Activated naive CD8-positive, alpha-beta T cell treated with anti-CD3 and anti-CD28 coated beads, Interleukin-2, amount 50 U/mL, for 24 hours (primary cell): Measurements from ENCODE around the gene ZNRF1.
"Not testable (repeated sequence)": the region's sequence is repeated elsewhere in the genome, so short reads cannot be mapped to it uniquely, and the experiment has no call there.

ENCODE experiments used
- ATAC-seq: fragments of 150-1000 bp; cut with Tn5 transposase; one replicate; pipeline ENCODE4 v1.10.0; 2021
- DNase-seq: peaks from one replicate; pipeline ENCODE4 v3.0.0; 2021
- H3K27ac Mint-ChIP-seq: one replicate; pipeline ENCODE4 v1.8.0; 2021; ENCODE audit warnings: mild to moderate bottlenecking, mixed read lengths
- H3K27me3 Mint-ChIP-seq: one replicate; pipeline ENCODE4 v1.8.0; 2021; ENCODE audit warnings: mixed read lengths
- H3K36me3 Mint-ChIP-seq: one replicate; pipeline ENCODE4 v1.8.0; 2021; ENCODE audit warnings: low read depth, mixed read lengths
- H3K4me1 Mint-ChIP-seq: one replicate; pipeline ENCODE4 v1.8.0; 2021; ENCODE audit warnings: mixed read lengths
- H3K4me3 Mint-ChIP-seq: one replicate; pipeline ENCODE4 v1.8.0; 2021; ENCODE audit warnings: mild to moderate bottlenecking, moderate library complexity, mixed read lengths
- H3K9me3 Mint-ChIP-seq: one replicate; pipeline ENCODE4 v1.8.0; 2021; ENCODE audit warnings: mixed read lengths

ZNRF1 gene

GRCh38 chr16:74998481-74999218 is at the start of gene ZNRF1:
Gene ZNRF1 (plus strand): TSS chr16:74999024. CDS start chr16:74999672, 648 bp downstream.
- ATAC-seq (peak; percentile 80), DNase-seq (peak; percentile 90)
- Mint-ChIP-seq H3K27ac (peak within 1 kb of the TSS; percentile 71), H3K27me3 (peaks cover 24% of the 10 kb centered on the region), H3K36me3 (no peaks in the 10 kb centered on the region), H3K9me3 (no peaks in the 10 kb centered on the region), H3K4me1 (peaks cover 25% of the 10 kb centered on the region), H3K4me3 (peak within 1 kb of the TSS; percentile 78)

DNA sequence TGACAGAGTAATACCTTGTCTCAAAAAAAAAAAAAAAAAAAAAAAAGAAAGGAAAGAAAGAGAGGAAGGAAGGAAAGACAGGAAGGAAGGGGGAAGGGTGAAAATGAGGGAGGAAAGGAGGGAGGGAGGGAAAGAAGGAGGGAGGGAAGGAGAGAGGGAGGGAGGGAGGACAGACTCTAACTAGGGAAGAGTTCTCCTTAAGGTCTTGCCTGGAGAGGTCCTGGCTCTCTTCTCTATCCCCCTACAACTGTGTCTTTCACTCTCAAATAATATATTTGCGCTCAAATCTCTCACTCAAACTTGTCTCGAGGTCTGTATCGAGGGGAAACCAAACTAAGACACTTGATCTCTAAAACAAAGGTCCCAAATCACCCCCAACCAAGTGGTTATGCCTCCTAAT is 49.5 kb upstream of the ZNRF1 start:
- Mint-ChIP-seq H3K27ac (no peak overlapping the region), H3K9me3 (no peaks in the 10 kb centered on the region), H3K36me3 (peaks cover 35% of the 10 kb centered on the region), H3K27me3 (no peaks in the 10 kb centered on the region), H3K4me3 (no peak overlapping the region), H3K4me1 (no peaks in the 10 kb centered on the region)
- DNase-seq (no peak), ATAC-seq (no peak)

DNA sequence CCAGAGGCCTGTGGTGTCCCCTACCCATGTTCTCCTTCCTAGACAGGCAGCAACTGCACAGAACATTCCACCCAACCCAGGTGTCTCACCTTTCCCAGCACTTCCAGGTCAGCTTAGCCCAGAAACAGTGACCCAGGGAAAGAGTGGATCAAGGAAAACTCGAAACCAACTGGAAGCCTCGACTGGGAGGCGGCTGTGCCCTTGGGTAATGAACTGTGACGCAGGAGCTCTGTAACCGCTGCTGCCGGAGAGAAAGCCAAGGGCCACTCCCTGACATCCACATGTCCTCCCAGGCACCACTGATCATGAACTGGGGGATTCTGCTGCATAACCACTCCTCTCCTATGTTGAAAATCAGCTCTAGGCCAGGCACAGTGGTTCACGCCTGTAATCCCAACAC is 48.3 kb upstream of the ZNRF1 start:
- ATAC-seq (no peak), DNase-seq (no peak)
- Mint-ChIP-seq H3K27me3 (no peaks in the 10 kb centered on the region), H3K9me3 (no peaks in the 10 kb centered on the region), H3K27ac (no peak overlapping the region), H3K36me3 (peaks cover 39% of the 10 kb centered on the region), H3K4me3 (no peak overlapping the region), H3K4me1 (no peaks in the 10 kb centered on the region)

- peaks cover 39% of the 10 kb centered on the region for H3K36me3 Mint-ChIP-seq
- DNase-seq (no peak), ATAC-seq (no peak)
- H3K4me3 Mint-ChIP-seq: no peak overlapping the region
- H3K27me3 Mint-ChIP-seq: no peaks in the 10 kb centered on the region
- H3K27ac Mint-ChIP-seq: no peak overlapping the region
- H3K4me1 Mint-ChIP-seq: no peaks in the 10 kb centered on the region
- no peaks in the 10 kb centered on the region for H3K9me3 Mint-ChIP-seq
These were observed 47.6 kb upstream of the ZNRF1 start for GRCh38 chr16:74951206-74951605.

GRCh38 chr16:74951681-74952080 is 47.1 kb upstream of the ZNRF1 start:
- ATAC-seq (no peak), DNase-seq (no peak)
- Mint-ChIP-seq H3K27me3 (no peaks in the 10 kb centered on the region), H3K27ac (no peak overlapping the region), H3K4me3 (no peak overlapping the region), H3K9me3 (no peaks in the 10 kb centered on the region), H3K4me1 (no peaks in the 10 kb centered on the region), H3K36me3 (peaks cover 41% of the 10 kb centered on the region)

GRCh38 chr16:74954763-74955162 is 44.1 kb upstream of the ZNRF1 start:
- Mint-ChIP-seq H3K9me3 (no peaks in the 10 kb centered on the region), H3K27me3 (no peaks in the 10 kb centered on the region), H3K27ac (no peak overlapping the region), H3K4me1 (no peaks in the 10 kb centered on the region), H3K36me3 (peaks cover 28% of the 10 kb centered on the region), H3K4me3 (no peak overlapping the region)
- no peak for ATAC-seq
- no peak for DNase-seq

GRCh38 chr16:74973304-74973703 is 25.5 kb upstream of the ZNRF1 start:
- no peaks in the 10 kb centered on the region for H3K9me3 Mint-ChIP-seq
- no peak for DNase-seq
- peaks cover 8% of the 10 kb centered on the region for H3K36me3 Mint-ChIP-seq

DNA sequence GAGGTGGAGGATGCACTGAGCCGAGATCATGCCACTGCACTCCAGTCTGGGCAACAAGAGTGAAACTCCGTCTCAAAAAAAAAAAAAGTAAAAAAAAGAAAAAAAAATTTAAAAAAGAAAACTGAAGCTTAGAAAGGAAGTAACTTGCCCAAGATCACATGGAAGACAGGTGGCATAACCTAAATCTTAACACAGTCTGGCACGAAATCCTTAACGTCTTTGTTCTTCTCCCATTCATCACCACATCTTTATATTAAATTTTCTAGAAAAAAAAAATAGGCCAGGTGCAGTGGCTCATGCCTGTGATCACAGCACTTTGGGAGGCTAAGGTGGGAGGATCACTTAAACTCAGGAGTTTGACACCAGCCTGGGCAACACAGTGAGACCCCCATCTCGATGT is 23.2 kb upstream of the ZNRF1 start:
- H3K4me3 Mint-ChIP-seq: no peak overlapping the region
- H3K36me3 Mint-ChIP-seq: peaks cover 12% of the 10 kb centered on the region
- no peaks in the 10 kb centered on the region for H3K4me1 Mint-ChIP-seq
- DNase-seq (no peak), ATAC-seq (no peak)
- H3K27me3 Mint-ChIP-seq: no peaks in the 10 kb centered on the region
- no peaks in the 10 kb centered on the region for H3K9me3 Mint-ChIP-seq
- H3K27ac Mint-ChIP-seq: no peak overlapping the region

More at GRCh38 chr16:74973304-74973703, 25.5 kb upstream of the ZNRF1 start:
- ATAC-seq: no peak
- H3K27ac Mint-ChIP-seq: no peak overlapping the region
- H3K4me3 Mint-ChIP-seq: no peak overlapping the region
- no peaks in the 10 kb centered on the region for H3K27me3 Mint-ChIP-seq
- H3K4me1 Mint-ChIP-seq: peaks cover 10% of the 10 kb centered on the region

GRCh38 chr16:74982256-74982655 is 16.6 kb upstream of the ZNRF1 start:
- no peak for DNase-seq
- Mint-ChIP-seq H3K9me3 (no peaks in the 10 kb centered on the region), H3K4me3 (no peak overlapping the region), H3K36me3 (peaks cover 8% of the 10 kb centered on the region), H3K4me1 (peaks cover 19% of the 10 kb centered on the region), H3K27ac (no peak overlapping the region), H3K27me3 (no peaks in the 10 kb centered on the region)
- no peak for ATAC-seq

- peaks cover 19% of the 10 kb centered on the region for H3K4me1 Mint-ChIP-seq
- no peaks in the 10 kb centered on the region for H3K27me3 Mint-ChIP-seq
- peak overlapping the region; percentile 87 for H3K4me3 Mint-ChIP-seq
- DNase-seq (no peak), ATAC-seq (no peak)
- peak overlapping the region; percentile 88 for H3K27ac Mint-ChIP-seq
- H3K9me3 Mint-ChIP-seq: no peaks in the 10 kb centered on the region
- H3K36me3 Mint-ChIP-seq: peaks cover 1% of the 10 kb centered on the region
These were observed 14.7 kb upstream of the ZNRF1 start for GRCh38 chr16:74984194-74984528.

DNA sequence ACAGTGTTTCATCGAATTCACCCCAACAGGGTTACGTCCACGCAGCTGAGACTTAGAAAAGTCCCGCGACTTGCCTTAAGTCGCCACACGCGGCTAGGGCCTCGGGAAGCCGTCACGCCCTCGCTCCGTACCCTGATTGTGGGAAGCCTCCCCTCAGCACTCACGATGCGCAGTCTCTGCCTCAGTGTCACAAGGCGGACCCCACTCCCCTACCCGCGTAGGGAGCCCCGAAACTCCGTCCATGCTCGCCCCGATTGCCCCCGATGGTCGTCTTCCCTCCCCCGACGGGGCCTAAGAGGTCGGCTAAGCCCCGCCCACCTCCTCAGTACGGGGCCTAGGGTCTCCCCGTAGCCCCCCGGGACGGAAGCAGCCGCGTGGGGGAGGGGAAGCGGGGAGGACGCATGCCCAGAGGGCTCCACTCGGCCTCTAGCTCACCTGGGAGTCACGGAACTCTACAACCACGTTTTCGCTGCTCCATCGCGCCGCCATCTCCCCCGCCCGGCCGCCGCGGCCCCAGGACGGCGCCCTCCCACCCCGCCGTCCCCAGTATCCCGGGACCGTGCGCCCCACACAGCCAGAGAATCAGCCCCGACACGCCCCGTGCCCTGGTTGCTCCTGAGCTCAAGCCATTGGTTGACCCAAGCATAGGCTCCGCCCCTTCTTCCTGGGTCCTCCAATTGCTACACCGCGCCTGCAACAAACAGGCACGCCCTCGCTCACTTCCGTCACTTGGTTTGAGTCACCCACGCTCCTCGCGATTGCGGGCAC is 14.1 kb upstream of the ZNRF1 start, which contains the start of gene WDR59:
TSS of gene WDR59 (minus strand) at position 595 of the 768 bp plus-strand sequence. CDS start at position 489, 106 bp downstream.
- H3K27ac Mint-ChIP-seq: peak within 1 kb of the TSS; percentile 88
- no peaks in the 10 kb centered on the region for H3K27me3 Mint-ChIP-seq
- H3K36me3 Mint-ChIP-seq: peaks cover 1% of the 10 kb centered on the region
- no peaks in the 10 kb centered on the region for H3K9me3 Mint-ChIP-seq
- H3K4me1 Mint-ChIP-seq: peaks cover 19% of the 10 kb centered on the region
- peak within 1 kb of the TSS; percentile 87 for H3K4me3 Mint-ChIP-seq
- DNase-seq: peak; percentile 98
- peak; percentile 100 for ATAC-seq

DNA sequence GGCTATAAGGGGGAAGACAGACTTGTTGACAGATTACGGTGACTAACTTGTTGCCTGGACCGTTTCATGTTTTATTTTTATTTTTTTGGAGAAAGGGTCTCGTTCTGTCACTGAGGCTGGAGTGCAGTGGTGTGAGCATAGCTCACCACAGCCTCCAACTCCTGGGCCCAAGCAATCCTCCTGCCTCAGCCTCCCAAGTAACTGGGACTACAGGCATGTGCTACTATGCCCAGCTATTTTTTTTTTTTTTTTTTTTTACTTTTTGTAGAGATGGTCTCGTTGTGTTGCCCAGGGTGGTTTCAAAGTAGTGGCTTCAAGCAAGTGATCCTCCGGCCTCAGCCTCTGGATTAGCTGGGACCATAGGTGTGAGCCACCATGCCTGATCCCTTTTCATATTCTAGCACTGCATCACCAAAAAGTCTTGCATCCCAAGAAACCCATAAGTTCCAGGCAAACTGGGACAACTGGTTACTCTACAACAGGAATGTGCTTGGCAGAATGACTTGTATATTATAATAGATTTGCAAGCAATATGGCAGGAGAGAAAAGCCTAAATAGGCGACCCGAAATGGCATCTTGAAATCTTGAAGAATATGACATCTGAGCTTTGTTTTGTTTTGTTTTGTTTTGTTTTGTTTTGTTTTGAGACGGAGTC is 11.7 kb upstream of the ZNRF1 start:
- H3K36me3 Mint-ChIP-seq: peaks cover 1% of the 10 kb centered on the region
- H3K9me3 Mint-ChIP-seq: no peaks in the 10 kb centered on the region
- no peaks in the 10 kb centered on the region for H3K27me3 Mint-ChIP-seq
- H3K4me1 Mint-ChIP-seq: peaks cover 19% of the 10 kb centered on the region
- ATAC-seq (no peak), DNase-seq (no peak)
- no peak overlapping the region for H3K4me3 Mint-ChIP-seq
- H3K27ac Mint-ChIP-seq: no peak overlapping the region

GRCh38 chr16:74989864-74990263 is 9.0 kb upstream of the ZNRF1 start:
- H3K4me3 Mint-ChIP-seq, H3K36me3 Mint-ChIP-seq, H3K27me3 Mint-ChIP-seq, ATAC-seq, H3K4me1 Mint-ChIP-seq, DNase-seq, H3K27ac Mint-ChIP-seq, H3K9me3 Mint-ChIP-seq: not testable (repeated sequence)

GRCh38 chr16:74990832-74991231 is 8.0 kb upstream of the ZNRF1 start:
- Mint-ChIP-seq H3K4me1 (no peaks in the 10 kb centered on the region), H3K9me3 (no peaks in the 10 kb centered on the region), H3K4me3 (no peak overlapping the region), H3K27ac (no peak overlapping the region), H3K36me3 (no peaks in the 10 kb centered on the region), H3K27me3 (peaks cover 1% of the 10 kb centered on the region)
- ATAC-seq: no peak
- DNase-seq: no peak

DNA sequence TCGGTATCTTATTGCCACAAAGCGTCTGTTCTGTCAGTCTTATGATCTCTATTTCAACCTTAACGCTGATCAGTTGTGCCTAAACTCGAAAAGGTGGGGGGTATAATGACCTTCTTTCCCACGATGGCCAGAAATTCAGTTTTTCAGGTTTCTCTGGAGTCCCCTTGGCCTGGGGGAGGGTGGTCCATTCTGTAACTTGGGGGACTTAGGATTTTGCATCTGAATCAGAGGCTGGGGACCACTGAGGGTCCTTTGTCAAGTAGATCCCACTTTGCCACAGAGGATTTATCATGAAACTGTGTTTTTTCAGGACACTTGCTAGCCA is 7.6 kb upstream of the ZNRF1 start:
- no peaks in the 10 kb centered on the region for H3K4me1 Mint-ChIP-seq
- peaks cover 1% of the 10 kb centered on the region for H3K27me3 Mint-ChIP-seq
- no peak overlapping the region for H3K4me3 Mint-ChIP-seq
- H3K27ac Mint-ChIP-seq: no peak overlapping the region
- H3K9me3 Mint-ChIP-seq: no peaks in the 10 kb centered on the region
- H3K36me3 Mint-ChIP-seq: no peaks in the 10 kb centered on the region
- DNase-seq (no peak), ATAC-seq (no peak)
